HS-27A (cell line): ENCODE measurements around the gene MAPK10.
"Not testable (repeated sequence)": the region's sequence is repeated elsewhere in the genome, so short reads cannot be mapped to it uniquely, and the experiment has no call there.

ENCODE experiments used
- DNase-seq: peaks from one replicate; pipeline ENCODE4 v3.0.0-alpha.2; 2012; ENCODE audit warnings: low read depth, missing footprints

MAPK10 gene

GRCh38 chr4:86338989-86339388, 20.9 kb downstream of the MAPK10 start:
- DNase-seq, result peak; percentile 84

GRCh38 chr4:86338521-86338920, 21.3 kb downstream of the MAPK10 start:
- no peak for DNase-seq

GRCh38 chr4:86334020-86334750, 25.7 kb downstream of the MAPK10 start:
- no peak for DNase-seq

- DNase-seq, result no peak
These were observed 26.6 kb downstream of the MAPK10 start for GRCh38 chr4:86333236-86333635.

- no peak for DNase-seq
These were observed 28.7 kb downstream of the MAPK10 start for GRCh38 chr4:86330961-86331742.

GRCh38 chr4:86330411-86330810, 29.4 kb downstream of the MAPK10 start:
- DNase-seq, result not testable (repeated sequence)

GRCh38 chr4:86329431-86329830, 30.4 kb downstream of the MAPK10 start:
- no peak for DNase-seq

GRCh38 chr4:86326400-86326799, 33.5 kb downstream of the MAPK10 start:
- no peak for DNase-seq

- no peak for DNase-seq
These were observed 40.5 kb downstream of the MAPK10 start for GRCh38 chr4:86319390-86319789.

- no peak for DNase-seq
These were observed 44.3 kb downstream of the MAPK10 start for GRCh38 chr4:86315579-86315978.

GRCh38 chr4:86313656-86314055, 46.2 kb downstream of the MAPK10 start:
- no peak for DNase-seq

GRCh38 chr4:86307432-86307831, 52.4 kb downstream of the MAPK10 start:
- no peak for DNase-seq

- no peak for DNase-seq
These were observed 53.0 kb downstream of the MAPK10 start for GRCh38 chr4:86306816-86307215.

- no peak for DNase-seq
These were observed 57.0 kb downstream of the MAPK10 start for GRCh38 chr4:86302830-86303229.

GRCh38 chr4:86302251-86302650, 57.6 kb downstream of the MAPK10 start:
- DNase-seq, result no peak

- no peak for DNase-seq
These were observed 59.3 kb downstream of the MAPK10 start for GRCh38 chr4:86300516-86300915.

- DNase-seq, result no peak
These were observed 63.0 kb downstream of the MAPK10 start for GRCh38 chr4:86296865-86297264.

GRCh38 chr4:86294883-86295282, 65.0 kb downstream of the MAPK10 start:
- DNase-seq, result no peak

- no peak for DNase-seq
These were observed 68.7 kb downstream of the MAPK10 start for GRCh38 chr4:86291180-86291579.

GRCh38 chr4:86286726-86287125, 73.1 kb downstream of the MAPK10 start:
- DNase-seq, result no peak

- DNase-seq, result no peak
These were observed 76.5 kb downstream of the MAPK10 start for GRCh38 chr4:86283371-86283770.

GRCh38 chr4:86280246-86280645, 79.6 kb downstream of the MAPK10 start:
- DNase-seq, result no peak

GRCh38 chr4:86279293-86279960, 80.4 kb downstream of the MAPK10 start:
- DNase-seq, result no peak
